Measurements from ENCODE around the gene ST6GAL1. TPM values are rescaled to one million over a fixed set of nuclear protein-coding genes. Genes with fewer than 3 reads are reported as not detected.

ST6GAL1 gene
- total and polyA plus RNA-seq, 2 experiments from 2014 or later: 17.6 to 65.1 TPM

GRCh38 chr3:187088701-187089100 is 158.4 kb downstream of the ST6GAL1 start:
- H3K4me1 Mint-ChIP-seq: peaks cover 12% of the 10 kb centered on the region
- no peak overlapping the region for H3K4me3 Mint-ChIP-seq
- TF ChIP-seq JUNB (IDR thresholded peaks at IDR 0.05; ENCODE audit: unreplicated experiment): no peak
- TF ChIP-seq ZNF331 (CRISPR knock-in tag; IDR thresholded peaks at IDR 0.05; ENCODE audit: low read depth): no peak
- no peak for TF ChIP-seq REST (IDR thresholded peaks at IDR 0.05; ENCODE audit: unreplicated experiment)
- no peak for TF ChIP-seq EZH2phosphoT487 (IDR thresholded peaks at IDR 0.05; ENCODE audit: unreplicated experiment)
- TF ChIP-seq POLR2AphosphoS5 (IDR thresholded peaks at IDR 0.05; ENCODE audit: low read depth): no peak
- TF ChIP-seq NANOG (IDR thresholded peaks at IDR 0.05; ENCODE audit: borderline replicate concordance): no peak
- no peak for TF ChIP-seq ZNF114 (CRISPR knock-in tag; IDR thresholded peaks at IDR 0.05)
- no peak for TF ChIP-seq ETS1 (IDR thresholded peaks at IDR 0.05)
- TF ChIP-seq EZH2 (IDR thresholded peaks at IDR 0.05; ENCODE audit: low read depth, unreplicated experiment): no peak
- TF ChIP-seq STAT1 (IDR thresholded peaks at IDR 0.05; ENCODE audit: unreplicated experiment): no peak
- TF ChIP-seq CTCF (conservative IDR thresholded peaks at IDR 0.05; ENCODE audit: low read depth in 2 of 2): no peak
- no peak for TF ChIP-seq CREB1 (CRISPR knock-in tag; IDR thresholded peaks at IDR 0.05; ENCODE audit: low read depth)
- TF ChIP-seq ZNF462 (CRISPR knock-in tag; IDR thresholded peaks at IDR 0.05): no peak
- no peaks in the 10 kb centered on the region for H3K36me3 ChIP-seq (ENCODE audit: insufficient read depth)
- no peak overlapping the region for H3K27ac Mint-ChIP-seq
- no peak overlapping the region for H3K4me3 ChIP-seq
- H3K79me2 ChIP-seq (replicated peaks; ENCODE audit: insufficient read depth): no peaks in the 10 kb centered on the region
- no peaks in the 10 kb centered on the region for H4K20me1 ChIP-seq (replicated peaks; ENCODE audit: insufficient read depth)
- H3K27me3 ChIP-seq (ENCODE audit: insufficient read depth): no peaks in the 10 kb centered on the region
- H3K27ac ChIP-seq (ENCODE audit: low read depth): no peak overlapping the region
- H3K36me3 Mint-ChIP-seq (ENCODE audit: low read depth): peaks cover 24% of the 10 kb centered on the region; the same call in 2 of the 3 replicates
- ATAC-seq (no peak), DNase-seq (ENCODE audit: low spot score) (no peak)
- H3F3A ChIP-seq (replicated peaks; ENCODE audit: low read depth): no peaks in the 10 kb centered on the region
- peaks cover 34% of the 10 kb centered on the region for H3K9me3 Mint-ChIP-seq
- H2AFZ ChIP-seq: no peak overlapping the region
- H3K4me1 ChIP-seq (ENCODE audit: insufficient read depth): peaks cover 13% of the 10 kb centered on the region
- no peak overlapping the region for H3K4me2 ChIP-seq
- no peaks in the 10 kb centered on the region for H3K9me2 ChIP-seq (ENCODE audit: insufficient read depth)
- no peaks in the 10 kb centered on the region for H3K27me3 Mint-ChIP-seq (ENCODE audit: insufficient read depth, low read depth, poor library complexity)
